HTR-8/SVneo (cell line): ENCODE results near the gene MRPL37.
"Not testable (repeated sequence)": the region's sequence is repeated elsewhere in the genome, so short reads cannot be mapped to it uniquely, and the experiment has no call there.

Experiments
- DNase-seq: peaks from one replicate; pipeline ENCODE4 v3.0.0; 2011; ENCODE audit warnings: low spot score, mixed read lengths; ENCODE audit not compliant: insufficient read length
- FAIRE-seq: peaks from 2 replicates; lab custom pipeline; 2011; peaks lifted over from hg19 to GRCh38; lab: Jason Lieb, UNC

The MRPL37 gene

DNA sequence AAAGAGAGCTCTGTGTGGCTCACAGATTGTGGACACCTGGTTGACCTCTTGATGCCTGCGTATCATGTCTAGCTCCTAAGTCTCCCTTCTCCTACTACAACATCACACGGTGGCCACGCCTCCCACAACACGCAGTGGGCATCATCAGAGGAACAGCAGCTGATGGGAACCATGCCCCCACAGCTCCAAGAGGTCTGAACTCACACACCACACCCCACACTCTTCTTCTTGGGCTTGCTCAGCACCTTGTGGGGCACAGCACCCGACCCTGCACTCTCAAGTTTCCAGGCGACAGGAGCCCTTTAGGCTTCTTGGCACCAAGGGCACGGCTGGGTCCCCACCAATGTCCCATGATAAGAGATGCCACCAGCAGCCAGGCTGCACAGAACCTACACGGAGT, 28.4 kb upstream of the MRPL37 start:
- FAIRE-seq: no peak
- DNase-seq: no peak

DNA sequence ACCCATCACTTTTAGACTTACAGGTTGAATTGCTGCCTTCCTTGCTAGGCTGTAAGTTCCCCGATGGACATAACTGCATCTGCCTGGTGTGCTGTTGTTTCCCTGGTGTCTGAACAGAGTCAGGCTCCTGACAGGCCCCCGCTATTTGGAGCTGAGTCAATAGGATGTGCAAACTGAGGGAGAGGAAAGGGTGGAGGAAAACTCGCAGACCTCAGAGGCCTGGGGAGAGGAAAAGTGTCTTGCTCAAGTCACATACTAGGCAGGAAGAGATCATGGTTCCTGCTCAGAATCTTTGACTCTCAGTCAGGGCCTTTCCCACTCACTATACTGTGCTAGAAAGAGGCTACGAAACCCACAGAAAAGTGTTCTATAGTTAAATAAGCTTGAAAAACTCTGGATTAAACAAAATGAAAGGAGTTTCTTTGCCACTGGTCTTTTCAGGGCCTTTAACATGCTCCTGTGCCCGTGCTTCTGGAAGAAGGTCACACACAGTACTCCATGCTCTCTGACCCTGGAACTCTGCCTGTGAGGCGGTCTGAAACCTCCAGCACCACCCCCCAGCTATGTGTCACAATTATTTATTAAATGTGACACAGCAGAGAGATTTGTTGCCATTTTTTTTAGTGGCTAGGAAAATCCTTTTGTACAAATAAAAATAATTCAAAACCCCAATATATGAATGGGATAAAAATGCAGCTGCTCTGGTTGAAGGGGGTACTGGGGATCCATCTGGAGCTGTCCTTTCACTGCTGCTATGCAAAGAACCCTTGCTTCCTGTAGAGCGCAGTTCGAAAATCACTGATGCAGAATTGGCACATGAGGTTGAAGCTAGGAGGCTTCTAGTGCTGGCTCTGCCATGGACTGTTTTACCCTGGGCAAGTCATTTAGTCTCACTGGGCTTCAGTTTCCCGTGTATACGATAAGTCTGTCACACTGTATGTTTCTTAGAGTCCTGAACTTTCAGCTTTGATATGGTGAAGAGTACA, 27.1 kb upstream of the MRPL37 start:
- FAIRE-seq (no peak), DNase-seq (no peak)

DNA sequence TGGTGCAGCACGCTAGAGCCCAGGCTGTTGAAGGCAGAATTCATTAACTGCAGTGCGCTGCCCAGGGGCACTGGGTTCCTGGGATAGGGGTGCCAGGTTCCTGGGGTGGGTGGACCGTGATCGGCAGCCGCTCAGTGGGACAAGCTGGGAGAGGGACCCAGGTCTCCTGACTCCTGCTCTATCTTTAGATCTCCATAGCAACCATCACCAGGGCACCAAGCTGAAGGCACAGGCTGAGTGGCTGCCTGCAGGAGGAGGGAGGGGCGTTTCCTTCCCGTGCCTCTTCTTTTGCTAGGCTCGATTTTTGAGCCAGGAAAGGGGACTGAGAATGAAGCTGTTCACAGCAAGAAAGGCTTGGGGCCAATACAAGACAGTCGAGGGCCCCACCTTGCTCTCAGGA, 26.3 kb upstream of the MRPL37 start:
- FAIRE-seq (no peak), DNase-seq (no peak)

- FAIRE-seq (no peak), DNase-seq (no peak)
Measured at GRCh38 chr1:54174106-54174505, 25.9 kb upstream of the MRPL37 start.

DNA sequence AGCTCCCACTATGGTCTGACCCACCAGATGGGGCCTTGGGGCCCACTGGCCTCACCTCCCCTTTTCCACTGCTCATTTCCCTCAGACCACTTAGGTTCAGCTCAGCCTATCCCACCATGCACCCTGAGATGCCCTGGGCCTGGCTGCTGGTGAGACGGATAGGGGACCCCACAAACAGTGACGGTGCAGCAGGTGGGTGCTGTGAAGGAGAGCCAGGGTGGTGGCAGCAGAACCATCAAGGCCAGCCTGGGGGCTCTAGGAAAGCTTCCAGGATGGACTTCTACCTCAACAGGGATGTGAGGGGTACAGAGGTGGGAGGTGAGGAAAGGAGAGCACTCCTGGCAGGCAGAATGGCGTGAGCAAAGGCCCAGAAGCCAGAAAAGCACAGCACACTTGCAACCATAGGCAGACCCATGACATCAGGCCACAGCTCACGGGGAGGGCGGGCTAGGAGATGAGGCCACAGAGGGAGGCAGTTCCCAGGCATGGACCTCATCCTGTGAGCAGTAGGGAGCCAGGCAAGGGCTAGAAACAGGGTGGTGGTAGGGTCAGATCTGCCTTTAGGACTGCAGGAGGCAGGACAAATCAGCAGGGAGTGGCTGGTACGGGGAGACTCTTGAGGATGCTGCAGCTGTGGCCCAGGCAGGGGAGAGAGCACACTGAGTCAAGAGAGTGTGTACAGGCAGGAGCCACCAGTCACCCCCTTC, 23.2 kb upstream of the MRPL37 start:
- FAIRE-seq: no peak

DNA sequence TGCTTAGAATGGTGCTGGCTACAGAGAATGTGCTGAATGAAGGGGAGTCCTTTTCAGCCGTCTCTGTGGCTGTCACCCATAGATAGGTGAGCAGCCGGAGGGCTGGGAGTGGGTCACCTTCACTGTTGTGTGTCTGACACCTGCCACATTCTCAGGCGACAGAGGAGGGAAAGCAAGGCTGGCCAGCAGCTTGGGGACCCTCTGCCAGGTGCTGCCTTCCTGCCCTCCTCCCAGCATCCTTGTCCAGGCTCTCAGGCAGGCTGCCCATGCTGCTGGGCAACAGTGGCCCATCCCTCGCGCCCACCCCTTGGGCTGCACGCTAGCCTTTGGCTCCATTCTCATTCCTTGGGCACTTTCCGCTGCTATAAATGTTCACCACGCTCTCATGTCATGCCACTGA, 22.2 kb upstream of the MRPL37 start:
- FAIRE-seq (no peak), DNase-seq (no peak)

More for the DNA sequence above, 23.2 kb upstream of the MRPL37 start:
- DNase-seq: no peak

- no peak for FAIRE-seq
- DNase-seq: no peak
Measured at GRCh38 chr1:54178296-54179070, 21.5 kb upstream of the MRPL37 start.

DNA sequence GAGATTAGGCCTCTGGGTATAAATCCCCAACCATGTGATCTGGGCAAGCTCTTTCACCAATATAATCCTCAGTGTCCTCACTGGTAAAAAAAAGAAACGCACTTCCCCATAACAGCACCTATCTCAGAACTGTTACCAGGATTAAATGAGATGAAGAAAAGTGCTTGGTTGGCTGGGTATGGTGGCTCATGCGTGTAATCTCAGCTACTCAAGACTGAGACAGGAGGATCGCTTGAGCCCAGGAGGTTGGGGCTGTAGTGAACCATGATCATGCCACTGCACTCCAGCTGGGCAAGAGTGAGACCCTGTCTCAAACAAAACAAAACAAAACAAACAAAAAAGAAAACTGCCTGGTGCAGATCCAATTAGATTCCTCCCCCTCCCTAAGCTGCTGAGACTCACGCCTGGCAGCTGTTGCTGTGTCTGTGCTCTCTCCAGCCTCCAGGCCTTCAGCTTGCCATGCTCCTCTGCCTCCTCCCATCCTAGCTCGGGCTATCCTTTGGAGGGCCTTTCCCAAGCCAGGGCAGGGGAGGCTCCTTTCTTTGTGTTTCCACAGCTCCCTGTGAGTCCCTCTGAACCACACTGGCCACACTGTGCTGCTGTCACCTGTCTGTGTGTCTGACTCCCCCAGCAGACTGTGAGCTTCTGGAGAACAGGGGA, 19.1 kb upstream of the MRPL37 start:
- no peak for FAIRE-seq

GRCh38 chr1:54186056-54186455, 13.9 kb upstream of the MRPL37 start:
- FAIRE-seq (no peak), DNase-seq (no peak)

More for the DNA sequence above, 19.1 kb upstream of the MRPL37 start:
- no peak for DNase-seq

GRCh38 chr1:54188291-54188690, 11.7 kb upstream of the MRPL37 start:
- FAIRE-seq (no peak), DNase-seq (no peak)

DNA sequence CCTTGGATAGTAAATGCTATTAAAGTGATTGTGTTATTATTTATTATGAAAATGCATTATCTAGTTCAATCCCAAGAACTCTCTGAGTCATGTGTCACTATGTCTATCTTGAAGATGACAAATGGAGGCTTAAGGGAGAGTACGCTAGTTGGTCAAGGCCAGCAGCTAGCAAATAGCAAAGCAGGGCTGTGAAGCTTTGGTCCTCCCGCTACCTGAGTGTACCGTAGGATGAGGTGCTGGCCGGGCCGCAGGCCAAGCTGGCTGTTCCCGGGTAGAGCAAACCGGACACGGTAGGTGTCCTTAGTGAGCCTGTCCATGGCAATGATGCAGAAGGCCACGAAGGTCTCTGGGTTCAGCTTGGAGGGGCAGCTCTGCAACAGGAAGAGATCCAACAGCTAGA, 9.4 kb upstream of the MRPL37 start:
- DNase-seq (no peak), FAIRE-seq (no peak)

DNA sequence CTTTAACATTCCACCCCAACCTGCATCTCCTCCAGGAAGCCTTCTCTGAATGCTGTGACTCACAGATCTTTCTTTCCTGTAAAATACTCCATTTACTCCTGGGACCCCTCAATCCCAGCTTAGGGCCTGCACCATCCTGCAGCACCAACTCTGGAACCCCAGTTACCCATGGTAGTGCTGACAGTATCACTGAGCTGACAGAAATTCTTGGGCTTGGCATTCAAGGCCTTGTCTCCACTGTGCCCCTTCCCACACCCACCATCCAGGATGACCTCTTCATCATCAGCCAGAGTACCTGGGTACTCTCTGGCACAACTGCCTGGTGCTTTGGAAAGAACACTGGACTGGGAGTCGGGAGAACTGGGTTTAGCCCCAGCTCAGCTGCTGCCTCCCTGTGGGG, 8.4 kb upstream of the MRPL37 start:
- DNase-seq: no peak
- no peak for FAIRE-seq

DNA sequence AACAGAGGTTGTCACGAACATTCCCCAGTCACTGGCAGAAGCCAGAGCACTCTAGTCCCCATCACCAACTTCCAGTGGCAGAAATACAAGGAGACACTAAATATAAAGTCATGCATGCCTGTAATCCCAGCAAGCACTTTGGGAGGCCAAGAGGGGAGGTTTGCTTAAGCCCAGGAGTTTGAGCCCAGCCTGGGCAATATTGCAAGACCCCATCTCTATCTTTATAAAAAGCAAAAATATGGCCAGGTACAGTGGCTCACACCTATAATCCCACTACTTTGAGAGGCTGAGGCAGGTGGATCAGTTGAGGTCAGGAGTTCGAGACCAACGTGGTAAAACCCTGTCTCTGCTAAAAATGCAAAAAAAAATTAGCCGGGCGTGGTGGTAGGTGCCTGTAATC, 6.5 kb upstream of the MRPL37 start:
- DNase-seq: no peak
- FAIRE-seq: no peak

- DNase-seq (peak; percentile 12), FAIRE-seq (no peak)
Measured at GRCh38 chr1:54199151-54199764, 709 bp upstream of the MRPL37 start.

DNA sequence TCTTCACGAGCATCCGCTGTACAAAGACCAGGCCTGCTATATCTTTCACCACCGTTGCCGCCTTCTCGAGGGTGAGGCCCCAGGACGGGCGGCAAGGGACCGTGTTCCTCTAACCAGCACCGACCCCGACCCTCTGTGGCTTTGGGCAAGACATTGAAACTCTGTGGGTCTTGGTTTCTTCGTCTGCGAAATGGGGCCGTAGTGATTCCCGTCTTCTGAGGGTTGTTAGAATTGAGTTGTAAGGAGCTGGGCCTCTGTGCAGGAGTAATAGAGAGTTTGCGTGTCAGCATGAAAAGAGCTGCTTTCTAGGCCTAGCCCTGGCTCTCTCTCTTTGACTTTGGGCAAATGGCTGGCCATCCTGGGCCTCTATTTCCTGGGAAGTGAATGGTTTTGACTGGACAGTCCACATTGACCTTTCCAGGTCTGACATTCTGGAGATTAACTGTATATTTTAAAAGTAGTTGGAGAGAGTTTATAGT, 591 bp downstream of the MRPL37 start:
- no peak for FAIRE-seq
- no peak for DNase-seq

DNA sequence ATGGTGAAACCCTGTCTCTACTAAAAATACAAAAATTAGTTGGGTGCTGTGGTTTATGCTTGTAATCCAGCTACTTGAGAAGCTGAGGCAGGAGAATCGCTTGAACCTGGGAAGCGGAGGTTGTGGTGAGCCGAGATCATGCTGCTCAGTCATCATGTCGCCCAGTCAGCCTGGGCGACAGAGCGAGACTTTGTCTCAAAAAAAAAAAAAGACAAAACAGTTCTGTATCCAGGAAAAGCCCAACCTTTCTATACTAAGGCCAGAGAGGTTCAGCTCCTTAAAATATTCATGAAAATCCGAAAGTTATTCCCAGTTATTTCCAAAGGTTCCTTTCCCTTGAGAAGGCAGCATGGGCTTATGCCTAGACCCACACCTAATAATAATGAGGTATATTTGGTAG, 4.2 kb downstream of the MRPL37 start:
- FAIRE-seq (no peak), DNase-seq (no peak)

- FAIRE-seq: no peak
- DNase-seq: no peak
Measured at GRCh38 chr1:54207287-54207686, 7.3 kb downstream of the MRPL37 start.

DNA sequence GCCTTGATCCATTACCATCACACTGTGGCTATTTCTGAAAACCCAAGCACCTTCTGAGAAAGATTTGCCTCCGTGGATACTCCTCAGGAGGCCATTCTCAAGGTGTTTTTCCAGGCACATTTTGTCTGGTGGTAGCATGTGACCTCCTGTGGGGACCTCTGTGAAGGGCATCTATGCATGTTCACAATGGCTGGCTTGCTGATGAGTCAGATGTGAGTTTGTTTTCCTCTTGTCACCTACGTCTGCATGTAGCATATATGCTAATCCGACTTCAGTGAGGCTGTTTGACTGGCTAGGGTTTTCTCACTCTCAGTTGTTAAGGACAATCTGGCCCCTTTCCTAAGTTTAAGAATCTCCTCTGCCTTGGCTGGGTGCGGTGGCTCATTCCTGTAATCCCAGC, 7.9 kb downstream of the MRPL37 start:
- not testable (repeated sequence) for DNase-seq, FAIRE-seq

- FAIRE-seq (no peak), DNase-seq (no peak)
Measured at GRCh38 chr1:54212872-54213271, 12.9 kb downstream of the MRPL37 start.

- FAIRE-seq (no peak), DNase-seq (no peak)
Measured at GRCh38 chr1:54215523-54215922, 15.6 kb downstream of the MRPL37 start.
